T47D (cell line): ENCODE measurements around the gene HNRNPL.
"Not testable (repeated sequence)": the region's sequence is repeated elsewhere in the genome, so short reads cannot be mapped to it uniquely, and the experiment has no call there.

ENCODE experiments used
- DNase-seq, 2 experiments: peaks; one replicate each; pipeline versions ENCODE4 v3.0.0 to v3.0.0-alpha.2; 2011 to 2012; ENCODE audit warnings: low read depth in 1 of 2, low spot score in 1 of 2
- JUND ChIP-seq: IDR thresholded peaks from 2 replicates; pipeline ENCODE4 v1.6.1; 2012; ENCODE audit warnings: low read depth
- in situ Hi-C: cut with HindIII; loops from 2 replicates; pipeline ENCODE4 v1.10.0; 2016; ENCODE audit warnings: low sequenced_read_pairs, low pct_unique_long_range_greater_than_20kb

Gene HNRNPL

GRCh38 chr19:38862321-38863059 is 12.7 kb upstream of the HNRNPL start:
- TF ChIP-seq JUND = no peak
- peak in 1 of 2 experiments; percentile 83 for DNase-seq
- in situ Hi-C loops = no loop called here

- TF ChIP-seq JUND = no peak
Observed at GRCh38 chr19:38861368-38861767, 11.6 kb upstream of the HNRNPL start.

GRCh38 chr19:38859631-38860204 is 9.9 kb upstream of the HNRNPL start:
- DNase-seq, in situ Hi-C loops: not testable (repeated sequence)

More at GRCh38 chr19:38861368-38861767, 11.6 kb upstream of the HNRNPL start:
- in situ Hi-C loops = no loop called here
- DNase-seq = no peak

- in situ Hi-C loops = no loop called here
Observed at GRCh38 chr19:38856813-38857212, 7.0 kb upstream of the HNRNPL start.

GRCh38 chr19:38855751-38856150 is 6.0 kb upstream of the HNRNPL start:
- DNase-seq, in situ Hi-C loops: not testable (repeated sequence)

More at GRCh38 chr19:38856813-38857212, 7.0 kb upstream of the HNRNPL start:
- TF ChIP-seq JUND = no peak
- DNase-seq = no peak

- DNase-seq, in situ Hi-C loops: not testable (repeated sequence)
Observed at GRCh38 chr19:38854961-38855360, 5.2 kb upstream of the HNRNPL start.

GRCh38 chr19:38853214-38853613 is 3.4 kb upstream of the HNRNPL start:
- TF ChIP-seq JUND = no peak
- in situ Hi-C loops = no loop called here
- DNase-seq = no peak

- TF ChIP-seq JUND = no peak
- in situ Hi-C loops = no loop called here
- peak in 1 of 2 experiments; percentile 82 for DNase-seq
Observed at GRCh38 chr19:38852231-38853044, 2.7 kb upstream of the HNRNPL start.

- in situ Hi-C loops = no loop called here
- no peak for TF ChIP-seq JUND
- DNase-seq = peak in 1 of 2 experiments; percentile 94
Observed at GRCh38 chr19:38851622-38852230, 1.9 kb upstream of the HNRNPL start.

GRCh38 chr19:38850976-38851621 is 1.3 kb upstream of the HNRNPL start:
- DNase-seq = no peak
- in situ Hi-C loops = no loop called here
- no peak for TF ChIP-seq JUND

- peak in 1 of 2 experiments; percentile 96 for DNase-seq
- TF ChIP-seq JUND = no peak
- in situ Hi-C loops = no loop called here
Observed at GRCh38 chr19:38850436-38850975, 720 bp upstream of the HNRNPL start.
